ENCODE measurements around the gene ALAS1.

ALAS1 gene

GRCh38 chr3:52226229-52226817, 28.4 kb downstream of the ALAS1 start:
- H3K4me1 ChIP-seq (ENCODE audit: control insufficient read depth, low read depth, low read length), result no peaks in the 10 kb centered on the region
- no peak overlapping the region for H3K9ac ChIP-seq (ENCODE audit: low read length)
- no peaks in the 10 kb centered on the region for H3K27me3 ChIP-seq (ENCODE audit: control insufficient read depth, insufficient read depth, low read length)
- H3K27ac ChIP-seq (ENCODE audit: low read length), result no peak overlapping the region
- H3K9me3 ChIP-seq (ENCODE audit: control insufficient read depth, low read depth, low read length), result no peaks in the 10 kb centered on the region
- H3K4me3 ChIP-seq (ENCODE audit: low read length), result no peak overlapping the region
- H3K36me3 ChIP-seq (ENCODE audit: control insufficient read depth, low read depth, low read length), result peaks cover 22% of the 10 kb centered on the region

GRCh38 chr3:52227117-52227516, 29.2 kb downstream of the ALAS1 start:
- Histone ChIP-seq H3K9me3 (ENCODE audit: control insufficient read depth, low read depth, low read length) (no peaks in the 10 kb centered on the region), H3K27ac (ENCODE audit: low read length) (no peak overlapping the region), H3K4me3 (ENCODE audit: low read length) (no peak overlapping the region), H3K9ac (ENCODE audit: low read length) (no peak overlapping the region), H3K36me3 (ENCODE audit: control insufficient read depth, low read depth, low read length) (peaks cover 22% of the 10 kb centered on the region), H3K27me3 (ENCODE audit: control insufficient read depth, insufficient read depth, low read length) (no peaks in the 10 kb centered on the region), H3K4me1 (ENCODE audit: control insufficient read depth, low read depth, low read length) (no peaks in the 10 kb centered on the region)

- Histone ChIP-seq H3K27me3 (ENCODE audit: control insufficient read depth, insufficient read depth, low read length) (no peaks in the 10 kb centered on the region), H3K9me3 (ENCODE audit: control insufficient read depth, low read depth, low read length) (no peaks in the 10 kb centered on the region), H3K27ac (ENCODE audit: low read length) (no peak overlapping the region), H3K9ac (ENCODE audit: low read length) (no peak overlapping the region), H3K4me1 (ENCODE audit: control insufficient read depth, low read depth, low read length) (no peaks in the 10 kb centered on the region), H3K4me3 (ENCODE audit: low read length) (no peak overlapping the region), H3K36me3 (ENCODE audit: control insufficient read depth, low read depth, low read length) (peaks cover 22% of the 10 kb centered on the region)
These were observed 29.8 kb downstream of the ALAS1 start for GRCh38 chr3:52227766-52228165.

- H3K27ac ChIP-seq (ENCODE audit: low read length), result no peak overlapping the region
- no peak overlapping the region for H3K4me3 ChIP-seq (ENCODE audit: low read length)
- H3K36me3 ChIP-seq (ENCODE audit: control insufficient read depth, low read depth, low read length), result peaks cover 22% of the 10 kb centered on the region
- H3K9me3 ChIP-seq (ENCODE audit: control insufficient read depth, low read depth, low read length), result no peaks in the 10 kb centered on the region
- no peaks in the 10 kb centered on the region for H3K27me3 ChIP-seq (ENCODE audit: control insufficient read depth, insufficient read depth, low read length)
- H3K9ac ChIP-seq (ENCODE audit: low read length), result no peak overlapping the region
- no peaks in the 10 kb centered on the region for H3K4me1 ChIP-seq (ENCODE audit: control insufficient read depth, low read depth, low read length)
These were observed 30.3 kb downstream of the ALAS1 start for GRCh38 chr3:52228266-52228665.

- no peak overlapping the region for H3K4me3 ChIP-seq (ENCODE audit: low read length)
- H3K27me3 ChIP-seq (ENCODE audit: control insufficient read depth, insufficient read depth, low read length), result no peaks in the 10 kb centered on the region
- H3K27ac ChIP-seq (ENCODE audit: low read length), result no peak overlapping the region
- no peaks in the 10 kb centered on the region for H3K9me3 ChIP-seq (ENCODE audit: control insufficient read depth, low read depth, low read length)
- H3K9ac ChIP-seq (ENCODE audit: low read length), result no peak overlapping the region
- H3K4me1 ChIP-seq (ENCODE audit: control insufficient read depth, low read depth, low read length), result no peaks in the 10 kb centered on the region
- H3K36me3 ChIP-seq (ENCODE audit: control insufficient read depth, low read depth, low read length), result peaks cover 22% of the 10 kb centered on the region
These were observed 30.9 kb downstream of the ALAS1 start for GRCh38 chr3:52228751-52229291.

- no peaks in the 10 kb centered on the region for H3K4me1 ChIP-seq (ENCODE audit: control insufficient read depth, low read depth, low read length)
- no peak overlapping the region for H3K4me3 ChIP-seq (ENCODE audit: low read length)
- no peak overlapping the region for H3K9ac ChIP-seq (ENCODE audit: low read length)
- no peak overlapping the region for H3K27ac ChIP-seq (ENCODE audit: low read length)
- no peaks in the 10 kb centered on the region for H3K27me3 ChIP-seq (ENCODE audit: control insufficient read depth, insufficient read depth, low read length)
- peaks cover 22% of the 10 kb centered on the region for H3K36me3 ChIP-seq (ENCODE audit: control insufficient read depth, low read depth, low read length)
- no peaks in the 10 kb centered on the region for H3K9me3 ChIP-seq (ENCODE audit: control insufficient read depth, low read depth, low read length)
These were observed 31.7 kb downstream of the ALAS1 start for GRCh38 chr3:52229656-52230055.

- peaks cover 22% of the 10 kb centered on the region for H3K36me3 ChIP-seq (ENCODE audit: control insufficient read depth, low read depth, low read length)
- no peak overlapping the region for H3K27ac ChIP-seq (ENCODE audit: low read length)
- no peaks in the 10 kb centered on the region for H3K4me1 ChIP-seq (ENCODE audit: control insufficient read depth, low read depth, low read length)
- no peak overlapping the region for H3K4me3 ChIP-seq (ENCODE audit: low read length)
- no peaks in the 10 kb centered on the region for H3K27me3 ChIP-seq (ENCODE audit: control insufficient read depth, insufficient read depth, low read length)
- no peak overlapping the region for H3K9ac ChIP-seq (ENCODE audit: low read length)
- no peaks in the 10 kb centered on the region for H3K9me3 ChIP-seq (ENCODE audit: control insufficient read depth, low read depth, low read length)
These were observed 32.5 kb downstream of the ALAS1 start for GRCh38 chr3:52230461-52230860.

GRCh38 chr3:52230889-52231499, 33.0 kb downstream of the ALAS1 start:
- Histone ChIP-seq H3K4me3 (ENCODE audit: low read length) (no peak overlapping the region), H3K9me3 (ENCODE audit: control insufficient read depth, low read depth, low read length) (no peaks in the 10 kb centered on the region), H3K9ac (ENCODE audit: low read length) (no peak overlapping the region), H3K36me3 (ENCODE audit: control insufficient read depth, low read depth, low read length) (peaks cover 22% of the 10 kb centered on the region), H3K4me1 (ENCODE audit: control insufficient read depth, low read depth, low read length) (no peaks in the 10 kb centered on the region), H3K27ac (ENCODE audit: low read length) (no peak overlapping the region), H3K27me3 (ENCODE audit: control insufficient read depth, insufficient read depth, low read length) (no peaks in the 10 kb centered on the region)

- Histone ChIP-seq H3K27me3 (ENCODE audit: control insufficient read depth, insufficient read depth, low read length) (no peaks in the 10 kb centered on the region), H3K4me3 (ENCODE audit: low read length) (no peak overlapping the region), H3K9me3 (ENCODE audit: control insufficient read depth, low read depth, low read length) (no peaks in the 10 kb centered on the region), H3K27ac (ENCODE audit: low read length) (no peak overlapping the region), H3K9ac (ENCODE audit: low read length) (no peak overlapping the region), H3K36me3 (ENCODE audit: control insufficient read depth, low read depth, low read length) (peaks cover 22% of the 10 kb centered on the region), H3K4me1 (ENCODE audit: control insufficient read depth, low read depth, low read length) (peaks cover 1% of the 10 kb centered on the region)
These were observed 33.7 kb downstream of the ALAS1 start for GRCh38 chr3:52231502-52232278.

- Histone ChIP-seq H3K27ac (ENCODE audit: low read length) (no peak overlapping the region), H3K4me3 (ENCODE audit: low read length) (no peak overlapping the region), H3K9ac (ENCODE audit: low read length) (no peak overlapping the region), H3K9me3 (ENCODE audit: control insufficient read depth, low read depth, low read length) (no peaks in the 10 kb centered on the region), H3K4me1 (ENCODE audit: control insufficient read depth, low read depth, low read length) (peaks cover 9% of the 10 kb centered on the region), H3K36me3 (ENCODE audit: control insufficient read depth, low read depth, low read length) (peaks cover 22% of the 10 kb centered on the region), H3K27me3 (ENCODE audit: control insufficient read depth, insufficient read depth, low read length) (no peaks in the 10 kb centered on the region)
These were observed 34.5 kb downstream of the ALAS1 start for GRCh38 chr3:52232279-52233107.

GRCh38 chr3:52233108-52233591, 35.2 kb downstream of the ALAS1 start:
- no peaks in the 10 kb centered on the region for H3K27me3 ChIP-seq (ENCODE audit: control insufficient read depth, insufficient read depth, low read length)
- H3K4me3 ChIP-seq (ENCODE audit: low read length), result no peak overlapping the region
- H3K36me3 ChIP-seq (ENCODE audit: control insufficient read depth, low read depth, low read length), result peaks cover 22% of the 10 kb centered on the region
- no peaks in the 10 kb centered on the region for H3K9me3 ChIP-seq (ENCODE audit: control insufficient read depth, low read depth, low read length)
- peaks cover 15% of the 10 kb centered on the region for H3K4me1 ChIP-seq (ENCODE audit: control insufficient read depth, low read depth, low read length)
- H3K9ac ChIP-seq (ENCODE audit: low read length), result no peak overlapping the region
- no peak overlapping the region for H3K27ac ChIP-seq (ENCODE audit: low read length)
